NCI-H2107 treated with DMSO at 0.1 percent for 48 hours (cell line): ENCODE results near the gene FICD.
A peak's percentile ranks its signal among the peaks of the same experiment; 100 is the strongest.
"Not testable (repeated sequence)": the region's sequence is repeated elsewhere in the genome, so short reads cannot be mapped to it uniquely, and the experiment has no call there.

Experiments
- DNase-seq: peaks from one replicate; lab custom pipeline; 2025; ENCODE audit not compliant: unreplicated experiment; lab: John Stamatoyannopoulos, UW

Gene FICD

GRCh38 chr12:108514973-108515814, at the start of gene FICD:
FICD (plus strand) TSS chr12:108515277; CDS start chr12:108516973, 1,696 bp downstream.
- peak; percentile 98 for DNase-seq

GRCh38 chr12:108465417-108465816, 49.7 kb upstream of the FICD start:
- no peak for DNase-seq

GRCh38 chr12:108468196-108468968, 46.7 kb upstream of the FICD start:
- no peak for DNase-seq

- DNase-seq = no peak
These were observed 41.5 kb upstream of the FICD start for GRCh38 chr12:108473400-108474055.

- no peak for DNase-seq
These were observed 39.7 kb upstream of the FICD start for GRCh38 chr12:108475396-108475795.

- DNase-seq = no peak
These were observed 37.8 kb upstream of the FICD start for GRCh38 chr12:108477055-108477880.

- no peak for DNase-seq
These were observed 37.2 kb upstream of the FICD start for GRCh38 chr12:108477881-108478259.

GRCh38 chr12:108478611-108479206, 36.4 kb upstream of the FICD start:
- no peak for DNase-seq

GRCh38 chr12:108479364-108480070, 35.6 kb upstream of the FICD start:
- no peak for DNase-seq

- DNase-seq = no peak
These were observed 32.3 kb upstream of the FICD start for GRCh38 chr12:108482717-108483212.

- no peak for DNase-seq
These were observed 31.6 kb upstream of the FICD start for GRCh38 chr12:108483213-108484059.

GRCh38 chr12:108484431-108484830, 30.6 kb upstream of the FICD start:
- DNase-seq = no peak

GRCh38 chr12:108484845-108485244, 30.2 kb upstream of the FICD start:
- DNase-seq = no peak

- not testable (repeated sequence) for DNase-seq
These were observed 29.7 kb upstream of the FICD start for GRCh38 chr12:108485371-108485770.

GRCh38 chr12:108487029-108487428, 28.0 kb upstream of the FICD start:
- not testable (repeated sequence) for DNase-seq

- no peak for DNase-seq
These were observed 23.8 kb upstream of the FICD start for GRCh38 chr12:108491256-108491655.

GRCh38 chr12:108495054-108495453, 20.0 kb upstream of the FICD start:
- no peak for DNase-seq

- DNase-seq = no peak
These were observed 19.1 kb upstream of the FICD start for GRCh38 chr12:108495823-108496579.
